Type B pancreatic cell (in vitro differentiated cells): ENCODE data around the gene CHST8. TPM values are rescaled to one million over a fixed set of nuclear protein-coding genes. Genes with fewer than 3 reads are reported as not detected.
A peak's percentile ranks its signal among the peaks of the same experiment; 100 is the strongest.

ENCODE experiments used
- DNase-seq: peaks from one replicate; pipeline ENCODE4 v3.0.0; 2021; ENCODE audit warnings: mixed read lengths; ENCODE audit not compliant: unreplicated experiment; ENCODE audit errors: extremely low spot score
- H3K27ac Mint-ChIP-seq: 2 replicates; pipeline ENCODE4 v1.8.0; 2021; ENCODE audit warnings: mild to moderate bottlenecking, mixed read lengths
- H3K27me3 Mint-ChIP-seq: 2 replicates; pipeline ENCODE4 v1.8.0; 2021; ENCODE audit warnings: mixed read lengths
- H3K36me3 Mint-ChIP-seq: 2 replicates; pipeline ENCODE4 v1.8.0; 2021; ENCODE audit warnings: mixed read lengths
- H3K4me1 Mint-ChIP-seq: one replicate; pipeline ENCODE4 v1.8.0; 2021; ENCODE audit warnings: mixed read lengths; ENCODE audit not compliant: unreplicated experiment
- H3K4me3 Mint-ChIP-seq: 2 replicates; pipeline ENCODE4 v1.8.0; 2021; ENCODE audit warnings: mild to moderate bottlenecking, mixed read lengths
- H3K9me3 Mint-ChIP-seq: 2 replicates; pipeline ENCODE4 v1.8.0; 2021; ENCODE audit warnings: mixed read lengths
- CTCF ChIP-seq: fragments of 200-600 bp; sonication (generic); conservative IDR thresholded peaks from 2 replicates; pipeline ENCODE4 v1.5.0; 2021; ENCODE audit warnings: antibody characterized with exemption, mild to moderate bottlenecking
- total RNA-seq: library from RNA; stranded (reverse); gene quantifications from 2 replicates; pipeline ENCODE4 v1.2.1, GENCODE V29; 2021; ENCODE audit warnings: low replicate concordance

The CHST8 gene
- total RNA-seq, 1 donor from 2014 or later: 5.7 TPM

DNA sequence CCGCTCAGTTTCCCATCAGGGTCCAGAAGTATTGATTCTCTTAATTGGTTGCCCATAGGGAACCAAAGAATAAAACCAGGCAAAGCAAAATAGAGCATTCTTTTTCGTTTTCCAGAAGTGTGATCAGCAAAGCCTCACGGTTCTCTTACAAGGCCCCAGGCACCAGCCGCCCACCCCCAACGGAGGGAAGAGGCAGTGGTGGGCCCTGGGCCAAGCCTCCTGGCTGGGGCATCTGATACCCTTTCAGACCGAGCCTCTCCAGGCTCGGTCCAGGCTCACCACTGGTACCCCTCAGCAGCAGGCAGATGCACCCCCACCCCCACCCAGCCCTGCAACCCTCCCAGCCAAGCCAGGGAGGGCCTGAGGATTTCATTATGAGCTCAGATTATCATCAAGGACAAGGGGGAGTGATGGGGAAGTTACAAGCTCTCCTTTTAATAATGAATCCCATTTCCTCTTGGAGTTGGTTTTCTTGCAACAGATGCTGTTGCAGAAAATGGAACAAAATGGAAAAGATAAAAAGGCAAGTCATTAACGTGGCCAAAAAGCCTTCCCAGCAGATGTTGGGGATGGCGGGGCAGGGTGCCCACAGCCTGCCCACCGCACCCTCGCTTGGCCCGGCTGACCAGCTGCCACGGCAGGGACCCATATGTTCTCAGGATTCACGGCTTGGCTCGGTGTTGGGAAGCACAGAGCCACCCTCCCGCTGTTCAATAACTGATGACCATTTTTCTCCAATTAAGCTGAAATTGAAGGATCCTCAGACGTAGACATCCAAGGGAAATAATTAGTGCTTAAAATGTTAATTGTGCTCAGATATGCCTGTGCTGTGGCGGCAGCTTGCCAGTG is 129.1 kb downstream of the CHST8 start:
- no peak overlapping the region for H3K4me3 Mint-ChIP-seq
- H3K4me1 Mint-ChIP-seq: peaks cover 2% of the 10 kb centered on the region
- peaks cover 21% of the 10 kb centered on the region for H3K27me3 Mint-ChIP-seq
- no peak for TF ChIP-seq CTCF
- no peaks in the 10 kb centered on the region for H3K9me3 Mint-ChIP-seq
- no peaks in the 10 kb centered on the region for H3K36me3 Mint-ChIP-seq
- no peak for DNase-seq
- H3K27ac Mint-ChIP-seq: no peak overlapping the region

DNA sequence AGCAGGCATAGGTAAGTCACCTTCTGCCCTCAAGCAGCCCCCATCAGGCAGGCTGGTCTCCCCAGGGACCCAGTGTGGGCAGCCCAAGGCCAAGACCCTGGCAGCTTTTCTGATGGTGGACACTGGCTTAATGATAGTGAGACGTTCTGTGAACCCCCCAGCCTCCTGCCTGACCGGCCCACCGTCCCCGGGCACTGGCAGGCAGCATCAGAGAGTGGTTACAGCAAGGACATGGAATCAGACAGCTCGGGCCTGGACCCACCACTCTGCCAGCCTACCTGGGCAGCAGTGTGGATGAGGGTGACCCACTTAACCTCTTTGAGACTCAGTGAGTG is 129.7 kb downstream of the CHST8 start:
- peaks cover 4% of the 10 kb centered on the region for H3K4me1 Mint-ChIP-seq
- H3K36me3 Mint-ChIP-seq: no peaks in the 10 kb centered on the region
- no peak overlapping the region for H3K4me3 Mint-ChIP-seq
- no peak for TF ChIP-seq CTCF
- H3K27ac Mint-ChIP-seq: no peak overlapping the region
- no peaks in the 10 kb centered on the region for H3K9me3 Mint-ChIP-seq
- no peak for DNase-seq
- H3K27me3 Mint-ChIP-seq: peaks cover 17% of the 10 kb centered on the region

DNA sequence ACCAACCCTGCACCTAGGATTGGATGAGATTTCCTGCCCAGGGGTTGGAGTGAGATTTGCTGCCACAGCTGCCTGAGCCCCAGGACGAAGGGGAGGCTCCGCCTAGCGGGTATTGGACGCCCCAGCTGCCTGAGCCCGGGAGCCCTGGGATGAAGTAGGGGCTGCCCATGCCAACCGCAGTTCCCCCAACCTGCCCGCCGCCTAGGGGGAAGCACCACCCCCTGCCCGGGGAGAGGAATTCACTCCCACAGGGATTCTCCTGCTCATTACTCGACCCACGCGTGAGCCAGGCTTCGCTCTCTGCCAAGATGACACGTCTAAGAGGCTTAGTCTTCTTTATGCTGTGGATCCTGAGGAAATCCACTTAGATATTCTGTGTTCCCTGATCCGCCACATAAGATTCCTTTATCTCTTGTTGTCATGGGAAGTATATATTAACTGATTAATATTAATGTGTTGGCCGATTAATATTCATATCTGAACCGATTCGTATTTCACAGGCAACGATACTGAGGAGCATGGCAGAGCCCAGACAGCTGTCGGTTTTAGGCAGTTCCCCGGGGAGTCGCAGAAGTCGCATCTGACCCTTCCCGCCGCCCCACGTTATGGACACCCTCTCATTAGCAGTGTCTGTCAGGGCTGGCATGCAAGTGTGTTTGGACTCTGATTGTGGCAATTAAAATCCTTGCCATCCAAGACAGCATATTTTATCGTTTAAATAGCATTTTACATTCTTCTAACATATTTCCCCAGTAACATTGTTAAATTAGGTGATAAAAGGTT is 130.5 kb downstream of the CHST8 start:
- no peak overlapping the region for H3K27ac Mint-ChIP-seq
- no peaks in the 10 kb centered on the region for H3K9me3 Mint-ChIP-seq
- DNase-seq: no peak
- no peaks in the 10 kb centered on the region for H3K36me3 Mint-ChIP-seq
- peaks cover 4% of the 10 kb centered on the region for H3K4me1 Mint-ChIP-seq
- H3K27me3 Mint-ChIP-seq: peaks cover 11% of the 10 kb centered on the region
- no peak for TF ChIP-seq CTCF
- H3K4me3 Mint-ChIP-seq: no peak overlapping the region

DNA sequence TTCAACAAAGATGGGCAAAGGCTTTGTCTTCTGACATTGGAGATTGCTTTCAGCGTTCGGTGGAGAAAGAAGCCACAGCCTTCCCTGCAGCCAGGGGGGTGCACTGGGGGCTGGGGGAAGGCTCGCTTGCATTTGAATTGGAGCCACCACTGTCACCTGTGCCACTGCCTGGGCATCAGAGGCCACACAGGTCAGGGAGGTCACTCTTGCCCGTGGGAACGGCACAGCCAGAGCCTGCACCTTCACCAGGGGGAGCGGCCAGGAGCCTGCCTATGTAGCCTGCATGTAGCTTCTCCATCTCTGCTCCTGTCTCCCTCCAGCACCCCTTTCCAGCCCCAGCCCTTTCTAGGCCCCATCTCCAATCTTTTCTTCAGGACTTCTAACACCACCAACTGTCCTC is 131.2 kb downstream of the CHST8 start:
- no peak overlapping the region for H3K4me3 Mint-ChIP-seq
- TF ChIP-seq CTCF: no peak
- no peaks in the 10 kb centered on the region for H3K36me3 Mint-ChIP-seq
- H3K9me3 Mint-ChIP-seq: no peaks in the 10 kb centered on the region
- peaks cover 8% of the 10 kb centered on the region for H3K27me3 Mint-ChIP-seq
- peak; percentile 43 for DNase-seq
- H3K4me1 Mint-ChIP-seq: peaks cover 4% of the 10 kb centered on the region
- no peak overlapping the region for H3K27ac Mint-ChIP-seq

DNA sequence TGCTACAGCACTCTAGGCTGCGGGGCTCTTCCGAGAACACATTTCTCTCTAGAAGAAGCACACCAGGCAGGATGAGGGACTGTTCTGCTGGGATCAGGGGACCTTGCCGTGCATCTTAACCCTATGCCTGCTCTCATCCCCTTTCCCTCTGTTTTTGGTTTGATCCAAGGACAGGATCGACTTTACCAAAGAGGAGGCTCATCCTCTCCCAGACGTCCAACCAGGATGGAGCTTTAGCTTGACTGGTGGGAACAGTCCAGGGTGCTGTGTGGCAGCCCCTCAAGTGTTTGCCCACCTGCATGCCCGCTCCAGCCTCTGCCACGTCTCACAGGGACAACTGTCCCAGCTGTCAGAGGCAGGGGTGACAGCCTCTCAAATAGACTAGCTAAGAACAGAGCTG is 132.6 kb downstream of the CHST8 start:
- Mint-ChIP-seq H3K27me3 (peaks cover 13% of the 10 kb centered on the region), H3K36me3 (no peaks in the 10 kb centered on the region), H3K4me1 (peaks cover 11% of the 10 kb centered on the region), H3K27ac (no peak overlapping the region), H3K9me3 (no peaks in the 10 kb centered on the region), H3K4me3 (no peak overlapping the region)
- no peak for TF ChIP-seq CTCF
- no peak for DNase-seq
